Measurements from ENCODE around the gene MEGF11.

The MEGF11 gene

DNA sequence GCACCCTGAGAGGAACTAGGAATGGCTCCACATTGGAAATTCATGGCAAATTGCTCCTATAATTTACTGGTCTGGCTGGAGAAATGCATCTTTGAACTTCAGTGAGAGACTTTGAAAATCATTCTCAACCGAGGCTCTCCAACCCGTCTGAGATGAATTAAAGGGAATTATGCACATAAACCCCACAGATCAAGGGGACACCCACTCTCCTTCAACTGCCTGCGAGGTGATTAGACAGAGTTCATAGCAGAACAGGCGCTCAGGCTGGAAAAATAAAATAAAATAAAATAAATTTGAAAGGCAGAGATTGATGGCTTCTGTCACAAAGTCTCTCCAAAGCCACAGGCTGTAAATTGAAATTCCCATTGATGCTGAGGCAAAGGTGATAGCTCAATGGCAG is 37.7 kb downstream of the MEGF11 start:
- DNase-seq (ENCODE audit: low spot score): no peak

DNA sequence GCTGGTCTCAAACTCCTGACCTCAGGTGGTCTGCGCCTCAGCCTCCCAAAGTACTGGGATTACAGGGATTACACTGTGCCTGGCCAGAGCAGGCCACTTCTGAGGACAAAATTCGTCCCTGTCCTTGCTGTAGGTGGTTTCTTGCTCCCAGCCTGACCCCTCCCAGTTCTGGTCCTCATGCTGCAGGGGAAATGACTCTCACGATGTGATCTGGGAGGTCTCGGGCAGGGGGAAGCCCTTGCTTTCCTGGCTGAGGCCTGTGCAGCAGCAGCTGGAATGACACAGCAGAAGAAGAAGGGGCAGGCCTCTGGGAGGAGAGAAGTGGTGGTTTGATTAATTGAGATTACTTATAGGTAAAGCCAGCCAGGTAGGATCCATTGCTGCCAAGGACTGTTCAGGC is 39.3 kb downstream of the MEGF11 start:
- no peak for DNase-seq (ENCODE audit: low spot score)

DNA sequence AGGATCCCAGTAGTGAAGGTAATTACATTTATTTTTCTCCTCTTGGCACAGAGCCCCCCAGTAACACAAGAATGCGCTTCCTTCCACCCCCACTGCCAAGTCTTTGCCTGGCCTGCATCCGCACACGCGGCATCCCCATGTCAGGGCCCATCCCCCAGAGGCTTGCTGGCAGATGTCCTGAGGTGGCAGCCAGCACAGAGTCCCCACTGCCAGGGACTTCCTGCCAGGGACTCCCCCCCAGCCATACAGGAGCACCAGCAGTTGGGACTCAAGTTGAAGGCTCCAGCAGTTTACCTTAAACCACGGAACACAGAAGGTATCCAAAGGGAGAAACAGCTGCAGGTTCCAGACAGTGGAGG is 41.0 kb downstream of the MEGF11 start:
- DNase-seq (ENCODE audit: low spot score): no peak

DNA sequence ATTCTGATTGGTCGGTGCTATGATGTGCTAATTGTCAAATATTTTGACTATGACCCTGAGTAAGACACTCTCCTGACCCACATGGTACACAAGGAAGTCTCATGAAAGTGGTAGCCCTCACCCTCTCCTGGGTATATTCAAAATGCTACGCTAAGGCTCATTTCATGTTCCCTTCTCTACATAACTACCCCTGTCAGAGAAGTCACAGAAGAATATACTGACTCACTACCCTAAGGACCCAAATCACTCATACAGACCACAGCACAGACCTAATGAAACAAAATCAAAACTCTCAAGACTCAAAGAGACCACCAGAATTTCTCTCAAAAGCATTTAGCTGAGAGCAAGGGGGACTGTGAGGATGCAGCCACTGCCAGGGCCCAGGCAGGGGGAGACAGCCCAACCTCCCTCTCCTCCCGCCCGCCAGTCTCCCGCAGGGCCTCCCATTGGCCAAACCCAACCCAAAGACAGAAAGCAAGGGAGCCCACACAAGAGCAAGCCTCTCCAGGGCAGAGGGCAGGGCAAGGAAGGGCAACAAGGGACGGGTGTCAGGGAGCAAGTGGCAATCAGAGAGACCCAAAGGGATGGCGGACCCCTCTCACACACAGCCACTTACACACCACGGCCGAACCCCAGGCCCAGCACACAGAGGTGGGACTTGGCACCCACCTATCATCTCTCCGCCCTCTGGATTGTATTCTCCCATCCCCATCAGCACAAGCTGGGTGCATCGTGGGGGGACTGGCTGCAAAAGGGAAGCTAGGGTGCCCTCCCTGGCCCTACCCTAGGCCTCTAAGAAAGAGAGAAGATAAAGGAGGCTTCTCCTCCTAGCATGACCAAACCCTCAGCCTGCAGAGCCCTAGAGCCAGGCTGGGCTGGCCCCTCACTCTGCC is 41.6 kb downstream of the MEGF11 start:
- no peak for DNase-seq (ENCODE audit: low spot score)

DNA sequence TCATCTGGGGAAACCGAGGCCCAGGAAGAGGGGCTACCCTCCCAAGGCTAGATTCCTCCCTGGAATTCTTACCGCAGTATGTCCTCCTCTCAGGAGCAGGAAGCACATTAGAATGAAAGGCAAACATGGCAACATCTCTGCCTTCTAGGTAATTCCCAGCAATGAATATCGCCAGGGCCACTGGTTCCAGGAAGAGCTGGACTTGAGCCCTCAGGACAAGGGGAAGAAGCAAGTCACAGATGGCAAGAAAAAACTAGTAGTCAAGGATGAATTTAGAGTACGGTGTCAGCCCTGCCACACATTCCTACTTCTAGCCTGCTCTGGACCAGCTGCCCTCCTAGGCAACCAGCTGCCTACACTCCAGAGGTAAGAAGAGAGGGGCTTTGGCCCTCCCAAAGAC is 42.9 kb downstream of the MEGF11 start:
- no peak for DNase-seq (ENCODE audit: low spot score)

GRCh38 chr15:66198757-66199156 is 54.8 kb downstream of the MEGF11 start:
- DNase-seq (ENCODE audit: low spot score): no peak

GRCh38 chr15:66196602-66197001 is 56.9 kb downstream of the MEGF11 start:
- DNase-seq (ENCODE audit: low spot score): no peak

DNA sequence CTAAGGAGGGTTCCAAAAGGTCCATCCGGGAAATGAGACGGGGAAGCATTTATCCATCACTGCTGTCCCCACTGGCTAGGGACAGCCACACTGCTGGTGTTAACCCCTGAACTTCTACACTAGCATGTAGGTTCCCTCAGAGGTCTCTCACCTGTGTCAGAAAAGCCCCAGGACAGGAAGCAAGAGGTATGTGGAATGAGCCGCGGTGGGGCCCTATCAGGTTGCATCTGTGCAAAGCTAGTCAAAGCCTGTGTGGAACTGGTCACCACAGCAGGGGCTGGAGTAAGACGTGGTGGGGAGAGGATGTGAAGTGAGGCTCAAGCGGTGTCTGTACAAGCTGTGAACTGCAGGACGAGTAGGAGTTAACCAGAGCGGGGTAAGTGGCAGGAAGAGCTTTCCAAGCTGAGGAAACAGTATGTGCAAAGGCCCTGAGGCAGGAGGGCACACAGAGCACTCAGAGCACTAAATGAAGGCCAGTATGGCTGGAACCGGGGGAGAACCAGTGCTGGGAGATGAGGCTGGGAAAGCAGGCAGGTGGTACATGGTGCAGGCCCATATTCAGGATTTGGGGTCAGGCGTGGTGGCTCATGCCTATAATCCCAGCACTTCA is 57.8 kb downstream of the MEGF11 start:
- no peak for DNase-seq (ENCODE audit: low spot score)

GRCh38 chr15:66193066-66193465 is 60.5 kb downstream of the MEGF11 start:
- DNase-seq (ENCODE audit: low spot score): no peak

- DNase-seq (ENCODE audit: low spot score): no peak
Measured at GRCh38 chr15:66190746-66191145, 62.8 kb downstream of the MEGF11 start.

GRCh38 chr15:66189291-66189690 is 64.3 kb downstream of the MEGF11 start:
- no peak for DNase-seq (ENCODE audit: low spot score)

DNA sequence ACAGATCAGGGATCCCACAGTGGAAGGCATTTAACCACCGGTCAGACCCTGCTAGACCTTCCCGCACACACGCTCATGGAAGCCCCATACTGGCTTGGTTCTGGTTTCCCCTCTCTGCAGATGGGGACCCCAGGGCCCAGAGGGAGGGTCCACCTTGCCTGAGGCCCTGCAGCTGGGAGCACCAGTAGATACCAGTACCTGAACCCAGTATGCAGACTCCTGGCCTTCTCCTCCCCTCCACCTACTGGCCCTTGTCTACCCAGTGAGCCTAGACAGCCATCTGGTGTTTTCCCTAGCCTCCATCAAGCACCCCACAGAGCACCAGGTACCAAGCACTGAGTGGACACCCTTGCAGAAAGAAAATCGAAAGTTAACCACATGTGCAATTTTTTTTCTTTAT is 65.1 kb downstream of the MEGF11 start:
- no peak for DNase-seq (ENCODE audit: low spot score)

DNA sequence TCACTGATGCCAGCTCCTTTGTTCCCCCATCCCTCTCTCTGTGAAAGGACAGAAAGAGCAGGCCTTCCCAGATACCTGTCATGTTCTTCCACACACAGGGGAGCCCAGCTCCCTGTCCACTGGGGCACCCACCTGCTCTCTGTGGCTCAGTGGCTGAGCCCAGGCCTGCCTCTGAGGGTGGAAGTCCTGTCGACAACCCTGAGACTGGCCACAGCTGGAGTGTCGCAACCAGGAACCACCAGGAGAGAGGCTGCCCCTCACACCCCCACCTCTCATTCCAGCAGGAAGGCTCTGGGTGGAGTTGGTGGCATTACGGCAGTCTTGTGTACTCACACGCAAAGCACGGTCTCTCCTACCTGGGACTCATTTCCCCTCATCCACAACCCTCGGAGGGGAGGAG is 66.3 kb downstream of the MEGF11 start:
- no peak for DNase-seq (ENCODE audit: low spot score)

DNA sequence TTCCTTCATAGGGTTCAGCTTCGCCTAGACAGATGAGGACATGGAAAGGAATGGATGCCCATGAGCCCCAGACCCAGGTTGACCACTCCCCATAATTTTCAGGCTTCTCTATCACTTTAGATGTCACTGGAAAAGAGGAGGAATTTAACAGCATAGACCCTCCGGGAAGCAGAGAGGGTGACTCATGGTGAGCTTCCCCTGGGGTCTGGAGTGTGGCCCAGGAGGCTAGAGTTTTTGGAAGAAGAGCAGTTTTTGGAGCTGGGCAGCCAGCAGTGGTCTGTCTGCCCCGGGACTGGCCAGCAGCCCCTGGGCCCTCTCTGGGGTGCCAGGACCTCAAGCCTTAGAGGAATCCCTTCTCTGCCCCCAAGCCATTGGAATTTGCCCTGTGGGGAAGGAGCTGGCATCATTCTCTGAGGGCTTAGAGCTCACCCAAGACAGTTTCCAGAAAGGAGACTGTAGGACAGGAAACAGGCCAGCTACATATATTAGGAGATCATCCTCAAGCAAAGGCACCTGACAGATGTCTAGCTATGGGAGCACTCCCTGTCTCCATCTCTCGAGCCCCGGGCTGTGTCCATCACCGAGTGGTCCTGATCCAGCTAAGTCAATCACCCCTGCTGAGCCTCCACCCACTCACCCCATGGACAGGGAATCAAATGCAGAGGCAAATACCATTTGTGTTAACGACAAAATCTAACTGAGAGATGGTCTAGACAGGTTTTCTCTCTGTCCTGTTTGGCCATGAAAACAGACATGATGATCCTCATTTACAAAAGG is 67.3 kb downstream of the MEGF11 start:
- no peak for DNase-seq (ENCODE audit: low spot score)

DNA sequence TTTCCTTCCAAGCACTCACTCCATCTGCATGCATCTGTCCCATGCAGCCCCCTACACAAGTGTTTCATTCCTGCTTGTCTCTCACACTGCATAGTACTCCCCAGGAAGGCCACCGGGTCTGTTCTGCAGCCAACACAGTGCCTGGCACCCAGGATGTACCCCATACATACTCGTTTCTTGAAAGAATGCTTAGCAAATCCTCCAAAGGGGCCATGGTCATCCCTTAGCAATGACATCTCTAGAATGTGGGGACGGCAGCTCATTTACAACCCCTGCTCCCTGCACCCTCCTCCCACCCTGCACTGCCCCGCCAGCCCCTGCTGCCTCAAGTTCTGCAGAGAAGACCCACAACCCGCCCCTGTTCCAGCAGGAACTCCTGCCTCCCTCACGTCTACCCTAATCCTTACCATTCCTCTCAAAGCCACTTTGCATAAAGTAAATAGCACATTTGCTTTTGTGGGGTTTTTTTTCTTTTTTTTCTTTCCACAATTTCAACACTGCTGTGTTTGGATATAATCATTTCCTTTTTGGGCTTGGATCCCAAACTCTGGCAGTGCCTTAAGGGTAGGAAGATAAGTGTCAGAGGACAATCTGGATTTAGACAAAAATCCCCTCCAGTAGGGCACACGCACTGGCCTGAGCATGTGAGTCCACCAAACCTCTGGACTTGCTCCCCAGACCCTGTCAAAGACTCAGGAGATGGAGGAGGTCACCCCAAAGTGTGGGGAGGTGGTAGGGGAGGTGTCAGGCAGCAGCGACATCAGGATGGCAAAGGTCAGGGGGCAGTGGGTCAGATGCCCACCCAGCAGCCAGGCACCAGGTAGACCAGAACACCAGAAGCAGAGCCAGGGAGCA is 68.4 kb downstream of the MEGF11 start:
- no peak for DNase-seq (ENCODE audit: low spot score)

DNA sequence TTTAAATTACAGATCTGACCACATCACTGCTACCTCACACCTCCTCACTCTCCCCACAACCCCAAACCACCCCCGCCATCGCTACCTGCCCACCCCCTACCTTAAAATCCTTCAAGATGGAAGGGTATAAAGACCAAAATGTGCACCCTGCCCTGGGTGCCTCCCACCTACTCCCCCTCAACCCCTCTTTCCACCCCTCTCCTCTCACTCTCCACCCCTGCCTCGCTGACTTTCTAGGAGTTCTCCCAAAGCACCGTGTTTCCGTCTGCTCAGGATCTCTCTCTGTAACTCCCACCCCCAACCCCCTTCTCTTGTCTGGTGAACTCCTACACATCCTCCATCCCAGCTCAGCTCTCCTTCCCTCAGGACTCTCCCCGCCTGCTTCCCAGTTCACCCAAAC is 69.1 kb downstream of the MEGF11 start:
- DNase-seq (ENCODE audit: low spot score): no peak

- no peak for DNase-seq (ENCODE audit: low spot score)
Measured at GRCh38 chr15:66180531-66181097, 72.9 kb downstream of the MEGF11 start.

DNA sequence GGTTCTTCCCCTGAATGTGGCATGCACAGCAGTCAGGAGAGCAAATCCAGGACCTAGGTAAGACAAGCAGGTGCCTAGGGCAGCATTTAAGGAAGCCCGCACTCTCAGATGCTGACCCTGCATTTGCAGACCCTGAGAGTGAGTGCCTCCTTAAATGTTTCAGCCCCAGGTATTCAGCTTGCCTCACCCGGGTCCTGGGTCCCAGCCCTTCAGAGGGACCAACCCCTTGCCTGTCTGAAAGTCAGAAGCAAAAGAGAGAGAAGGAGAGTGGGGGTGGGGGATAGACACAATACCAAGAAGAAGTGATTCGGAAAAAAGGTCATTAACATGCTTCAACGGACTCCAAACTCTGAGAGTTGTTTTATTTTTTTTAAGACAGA is 75.0 kb downstream of the MEGF11 start:
- no peak for DNase-seq (ENCODE audit: low spot score)

DNA sequence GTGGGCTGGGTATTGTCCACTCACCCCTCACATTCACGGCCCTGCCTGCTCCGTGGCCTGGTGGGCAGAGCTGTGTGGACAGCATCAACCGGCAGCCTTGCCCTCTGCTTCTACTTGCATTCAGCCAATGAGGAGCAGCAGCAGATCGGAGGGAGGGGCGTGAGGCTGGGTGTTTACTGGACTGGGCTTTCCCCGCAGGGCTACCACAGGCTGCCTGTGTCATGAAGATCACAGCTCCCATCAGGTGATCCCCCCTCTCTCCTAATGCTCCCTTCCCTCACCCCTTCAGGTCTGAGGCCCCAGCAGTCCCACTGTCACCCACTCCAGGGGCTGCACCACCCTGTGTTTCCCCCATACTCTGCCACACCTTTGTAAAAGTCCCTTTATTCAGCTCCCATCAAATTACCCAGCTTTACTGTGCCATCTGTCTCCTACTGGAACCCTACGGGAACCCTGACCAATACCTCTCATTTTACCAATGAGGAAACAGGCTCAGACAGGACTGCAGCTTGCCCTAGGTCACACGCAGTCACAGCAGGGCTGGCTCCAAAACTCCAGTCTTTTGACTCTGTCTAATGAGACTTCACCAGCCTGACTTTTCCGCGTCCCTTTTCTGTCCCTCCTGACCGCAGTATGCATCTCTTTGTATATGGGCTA is 81.1 kb downstream of the MEGF11 start:
- no peak for DNase-seq (ENCODE audit: low spot score)

GRCh38 chr15:66171841-66172240 is 81.7 kb downstream of the MEGF11 start:
- DNase-seq (ENCODE audit: low spot score): no peak

DNA sequence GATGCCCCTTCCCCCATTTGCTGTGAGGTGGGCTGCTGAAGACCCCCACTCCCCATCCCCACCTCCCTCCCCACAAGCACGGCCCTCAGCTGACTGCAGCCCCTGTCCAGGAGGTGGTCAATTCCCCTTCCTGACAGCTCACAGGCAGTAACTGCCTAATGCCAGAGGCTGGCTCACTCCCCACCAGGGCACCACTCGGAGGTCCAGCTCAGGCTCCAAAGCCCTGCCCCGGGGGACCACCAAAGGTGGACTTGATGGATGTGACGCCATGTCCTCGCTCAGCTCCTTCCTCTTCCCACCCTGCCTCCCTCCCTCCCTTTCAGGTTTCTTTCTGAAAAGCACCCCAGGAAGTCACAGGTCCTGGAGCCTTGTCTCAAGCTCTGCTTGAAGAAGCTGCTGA is 82.8 kb downstream of the MEGF11 start:
- no peak for DNase-seq (ENCODE audit: low spot score)
